DMS79 treated with DMSO at 0.1 percent for 48 hours (cell line): ENCODE results near the gene PPIG.
"Not testable (repeated sequence)": the region's sequence is repeated elsewhere in the genome, so short reads cannot be mapped to it uniquely, and the experiment has no call there.

Source experiments
- DNase-seq: peaks from one replicate; lab custom pipeline; 2025; lab: John Stamatoyannopoulos, UW

The PPIG gene

GRCh38 chr2:169596546-169596945 lies 12.4 kb downstream of the PPIG start:
- DNase-seq = not testable (repeated sequence)

GRCh38 chr2:169598982-169599381 lies 14.8 kb downstream of the PPIG start:
- no peak for DNase-seq

GRCh38 chr2:169599568-169599967 lies 15.4 kb downstream of the PPIG start:
- no peak for DNase-seq

GRCh38 chr2:169609264-169609663 lies 25.1 kb downstream of the PPIG start:
- DNase-seq = no peak

- no peak for DNase-seq
These were observed 29.7 kb downstream of the PPIG start for GRCh38 chr2:169613876-169614275.

GRCh38 chr2:169615982-169616381 lies 31.8 kb downstream of the PPIG start:
- not testable (repeated sequence) for DNase-seq

- DNase-seq = no peak
These were observed 35.8 kb downstream of the PPIG start for GRCh38 chr2:169619946-169620345.

GRCh38 chr2:169620509-169620908 lies 36.4 kb downstream of the PPIG start:
- DNase-seq = no peak

- no peak for DNase-seq
These were observed 39.1 kb downstream of the PPIG start for GRCh38 chr2:169623235-169623634.

GRCh38 chr2:169625781-169626180 lies 41.6 kb downstream of the PPIG start:
- no peak for DNase-seq

- no peak for DNase-seq
These were observed 52.4 kb downstream of the PPIG start for GRCh38 chr2:169636440-169637097.

- DNase-seq = no peak
These were observed 53.5 kb downstream of the PPIG start for GRCh38 chr2:169637620-169638019.

GRCh38 chr2:169640104-169640503 lies 56.0 kb downstream of the PPIG start:
- DNase-seq = no peak

- DNase-seq = no peak
These were observed 57.3 kb downstream of the PPIG start for GRCh38 chr2:169641464-169641863.

GRCh38 chr2:169644173-169644572 lies 60.0 kb downstream of the PPIG start:
- no peak for DNase-seq

GRCh38 chr2:169647496-169647895 lies 63.3 kb downstream of the PPIG start:
- no peak for DNase-seq

- DNase-seq = no peak
These were observed 65.1 kb downstream of the PPIG start for GRCh38 chr2:169649278-169649677.

- no peak for DNase-seq
These were observed 69.5 kb downstream of the PPIG start for GRCh38 chr2:169653636-169654035.

GRCh38 chr2:169656164-169656563 lies 72.0 kb downstream of the PPIG start:
- DNase-seq = no peak

- DNase-seq = no peak
These were observed 74.7 kb downstream of the PPIG start for GRCh38 chr2:169658877-169659276.

GRCh38 chr2:169659320-169659719 lies 75.2 kb downstream of the PPIG start:
- no peak for DNase-seq

- DNase-seq = peak; percentile 80
These were observed 77.1 kb downstream of the PPIG start for GRCh38 chr2:169661265-169661664.

- no peak for DNase-seq
These were observed 78.6 kb downstream of the PPIG start for GRCh38 chr2:169662744-169663143.

GRCh38 chr2:169663247-169663646 lies 79.1 kb downstream of the PPIG start:
- DNase-seq = no peak
